Measurements from ENCODE around the gene MYO10.

GRCh38 chr5:16757989-16758501 lies 178.0 kb downstream of the MYO10 start:
- TF ChIP-seq CTCF (conservative IDR thresholded peaks at IDR 0.05; ENCODE audit: low read depth in 2 of 2) (no peak), POLR2AphosphoS5 (IDR thresholded peaks at IDR 0.05; ENCODE audit: low read depth) (no peak)

Data from GM23338 (cell line).